Measurements from ENCODE around the gene WDR64.
"Not testable (repeated sequence)": the region's sequence is repeated elsewhere in the genome, so short reads cannot be mapped to it uniquely, and the experiment has no call there.

WDR64 gene

DNA sequence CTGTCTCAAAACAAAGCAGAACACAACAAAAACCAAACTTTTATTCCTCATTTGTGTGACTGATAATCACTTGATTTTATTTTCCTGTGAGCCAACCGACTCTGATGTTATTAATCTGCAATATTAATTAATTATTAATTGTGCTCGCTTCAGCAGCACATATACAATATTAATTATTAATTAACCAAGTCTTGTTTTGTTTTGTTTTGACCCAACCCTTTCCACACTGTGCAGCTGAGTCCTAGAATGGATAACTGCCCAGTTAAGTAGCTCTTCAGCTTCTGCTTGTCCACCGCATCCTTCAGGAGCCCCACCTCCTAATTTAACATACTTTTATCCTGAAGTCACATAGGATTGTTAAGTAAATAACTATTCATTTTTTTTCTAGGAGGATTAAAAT is 148.6 kb downstream of the WDR64 start:
- DNase-seq (ENCODE audit: low read depth) = no peak

GRCh38 chr1:241802863-241803262 is 150.8 kb downstream of the WDR64 start:
- DNase-seq (ENCODE audit: low read depth) = no peak

DNA sequence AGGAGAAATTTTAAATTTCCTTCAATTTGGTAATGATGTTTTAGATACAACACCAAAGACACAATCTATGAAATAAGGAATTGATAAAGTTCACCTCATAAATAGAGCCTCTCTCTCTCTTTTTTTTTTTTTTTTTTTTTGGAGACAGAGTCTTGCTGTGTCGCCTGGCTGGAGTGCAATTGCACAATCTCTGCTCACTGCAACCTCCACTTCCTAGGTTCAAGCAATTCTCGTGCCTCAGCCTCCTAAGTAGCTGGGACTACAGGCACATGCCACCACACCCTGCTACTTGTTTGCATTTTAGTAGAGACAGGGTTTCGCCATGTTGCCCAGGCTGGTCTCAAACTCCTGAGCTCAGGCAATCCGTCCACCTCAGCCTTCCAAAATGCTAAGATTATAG is 152.6 kb downstream of the WDR64 start:
- DNase-seq (ENCODE audit: low read depth) = not testable (repeated sequence)

- no peak for DNase-seq (ENCODE audit: low read depth)
Observed at GRCh38 chr1:241808265-241808664, 156.2 kb downstream of the WDR64 start.

GRCh38 chr1:241810769-241811405 is 158.8 kb downstream of the WDR64 start:
- no peak for DNase-seq (ENCODE audit: low read depth)

DNA sequence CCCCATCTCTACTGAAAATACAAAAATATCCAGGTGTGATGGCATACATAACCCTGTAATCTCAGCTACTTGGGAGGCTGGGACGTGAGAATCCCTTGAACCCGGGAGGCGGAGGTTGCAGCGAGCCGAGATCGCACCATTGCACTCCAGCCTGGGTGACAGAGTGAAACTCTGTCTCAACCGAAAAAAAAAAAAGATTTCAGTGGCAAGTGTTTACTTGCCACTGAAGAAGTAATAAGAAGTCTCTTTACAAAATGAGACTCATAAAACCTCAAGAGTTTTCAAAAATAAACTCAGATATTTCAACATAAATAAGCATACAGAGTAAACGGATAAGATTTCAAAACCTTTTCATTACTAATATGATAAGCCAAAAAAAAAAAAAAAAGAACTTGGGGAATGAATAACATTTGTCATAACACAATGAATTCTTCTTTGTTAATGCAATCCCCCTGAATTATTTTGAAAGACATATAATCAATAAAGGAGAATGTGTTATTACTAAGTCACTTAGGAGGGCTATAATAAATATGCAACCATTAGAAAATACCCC is 161.8 kb downstream of the WDR64 start:
- DNase-seq (ENCODE audit: low read depth) = no peak

DNA sequence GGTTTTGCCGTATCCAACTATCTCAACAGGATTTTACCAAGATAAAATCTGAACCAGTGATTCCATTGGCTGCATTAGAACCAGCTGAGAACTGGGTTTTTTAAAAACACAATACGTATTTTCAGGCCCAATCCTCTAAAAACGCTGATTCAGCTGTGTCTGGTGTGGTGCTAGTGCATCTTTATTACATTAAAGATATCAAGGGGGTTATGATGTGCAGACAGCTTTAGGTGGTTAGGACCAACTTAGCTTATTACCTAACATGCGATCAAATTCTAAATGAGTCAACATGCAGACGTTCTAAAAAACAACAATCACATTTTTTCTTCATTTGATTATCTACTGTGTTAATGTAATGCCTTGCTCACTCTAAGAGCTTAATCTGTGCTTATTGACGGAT is 163.9 kb downstream of the WDR64 start:
- DNase-seq (ENCODE audit: low read depth) = no peak

DNA sequence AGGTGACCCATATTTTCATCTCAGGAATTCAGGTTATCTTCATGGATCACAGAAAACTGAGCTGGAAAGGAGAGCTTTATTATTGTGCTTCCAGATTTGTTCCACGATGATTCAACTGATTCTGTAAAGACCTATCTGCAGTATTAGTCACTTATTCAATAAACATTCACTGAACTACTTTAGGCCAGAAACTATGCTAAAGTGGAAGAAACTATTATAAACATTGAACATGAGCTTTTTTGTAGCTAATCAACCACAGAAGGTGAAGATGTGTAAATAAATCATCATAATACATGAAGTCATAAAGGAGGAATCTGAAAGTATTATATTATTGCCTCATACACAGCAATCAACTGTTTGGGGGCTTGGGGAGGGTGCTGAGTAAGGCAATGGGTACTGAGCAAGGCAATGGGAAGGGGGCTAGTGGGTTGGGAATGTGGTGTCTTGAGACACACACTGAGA is 165.3 kb downstream of the WDR64 start:
- no peak for DNase-seq (ENCODE audit: low read depth)

DNA sequence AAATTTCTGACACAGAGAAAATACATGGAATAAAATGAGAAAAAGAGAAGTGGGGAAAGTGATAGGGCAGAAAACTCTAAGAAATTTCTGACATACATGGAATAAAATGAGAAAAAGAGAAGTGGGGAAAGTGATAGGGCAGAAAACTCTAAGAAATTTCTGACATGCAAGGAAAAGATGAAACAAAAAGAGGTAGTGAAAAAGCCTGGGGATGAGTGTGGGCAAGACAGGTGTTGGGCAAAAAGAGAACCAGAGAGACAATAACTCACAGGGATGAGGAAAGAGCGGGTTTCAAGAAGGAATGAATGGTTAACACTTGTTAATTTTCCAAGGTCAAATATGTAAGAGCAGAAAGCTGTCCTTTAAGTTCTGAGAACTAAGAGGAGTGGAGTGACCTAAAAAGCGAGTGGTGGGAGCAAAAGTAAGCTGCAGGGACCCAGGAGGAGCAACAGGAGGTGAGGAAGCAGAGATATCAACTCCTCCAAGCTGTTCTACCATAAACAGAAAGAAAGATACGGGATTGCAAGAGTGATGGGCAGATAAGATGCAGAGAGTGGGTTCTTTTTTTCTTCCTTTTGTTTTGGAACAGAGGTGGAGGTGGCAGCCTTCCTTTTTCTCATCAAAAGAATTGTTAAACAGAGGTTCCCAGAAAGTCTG is 166.0 kb downstream of the WDR64 start:
- no peak for DNase-seq (ENCODE audit: low read depth)

- no peak for DNase-seq (ENCODE audit: low read depth)
Observed at GRCh38 chr1:241819340-241819866, 167.3 kb downstream of the WDR64 start.

- DNase-seq (ENCODE audit: low read depth) = no peak
Observed at GRCh38 chr1:241821363-241821762, 169.3 kb downstream of the WDR64 start.

- no peak for DNase-seq (ENCODE audit: low read depth)
Observed at GRCh38 chr1:241822846-241823245, 170.8 kb downstream of the WDR64 start.

- no peak for DNase-seq (ENCODE audit: low read depth)
Observed at GRCh38 chr1:241823925-241824324, 171.8 kb downstream of the WDR64 start.

DNA sequence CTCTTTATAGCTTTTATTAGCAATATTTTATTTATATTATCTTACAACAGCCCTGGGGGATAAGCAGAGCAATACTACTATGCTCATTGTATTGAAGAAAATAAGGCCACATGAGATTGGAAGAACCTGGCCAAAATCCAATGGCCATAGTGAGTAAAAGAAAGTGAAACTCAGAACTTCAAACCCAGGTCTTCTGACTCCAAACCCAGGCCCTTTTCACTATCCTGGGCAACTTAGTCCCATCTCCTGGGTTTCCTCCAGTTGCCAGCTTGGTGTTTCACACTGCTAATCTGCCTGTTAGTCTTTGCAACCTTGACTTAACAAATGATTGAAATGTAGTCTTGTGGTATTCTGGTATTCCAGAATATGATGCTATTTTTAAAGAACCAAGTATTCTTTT is 173.5 kb downstream of the WDR64 start:
- no peak for DNase-seq (ENCODE audit: low read depth)

GRCh38 chr1:241826613-241827012 is 174.5 kb downstream of the WDR64 start:
- DNase-seq (ENCODE audit: low read depth) = not testable (repeated sequence)

DNA sequence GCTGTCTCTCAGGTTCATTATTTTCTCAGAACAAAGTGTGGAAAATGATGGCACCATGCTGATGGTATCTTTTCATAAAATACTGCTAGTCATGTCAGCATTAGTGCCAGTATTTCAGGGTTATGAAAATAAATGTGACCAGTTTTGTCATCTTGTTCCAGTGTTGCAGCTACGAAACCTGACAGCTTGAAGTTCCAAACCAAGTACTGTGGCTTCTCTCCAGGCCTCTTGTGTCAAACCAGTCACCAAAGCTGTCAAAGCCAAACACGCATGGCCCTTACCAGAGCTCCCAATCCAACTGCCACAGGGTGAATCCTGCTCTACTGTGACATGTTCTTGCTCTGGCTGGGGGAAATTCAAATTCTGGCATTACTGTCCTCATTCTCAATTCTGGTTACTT is 175.2 kb downstream of the WDR64 start:
- DNase-seq (ENCODE audit: low read depth) = no peak

GRCh38 chr1:241828463-241829021 is 176.5 kb downstream of the WDR64 start:
- no peak for DNase-seq (ENCODE audit: low read depth)

DNA sequence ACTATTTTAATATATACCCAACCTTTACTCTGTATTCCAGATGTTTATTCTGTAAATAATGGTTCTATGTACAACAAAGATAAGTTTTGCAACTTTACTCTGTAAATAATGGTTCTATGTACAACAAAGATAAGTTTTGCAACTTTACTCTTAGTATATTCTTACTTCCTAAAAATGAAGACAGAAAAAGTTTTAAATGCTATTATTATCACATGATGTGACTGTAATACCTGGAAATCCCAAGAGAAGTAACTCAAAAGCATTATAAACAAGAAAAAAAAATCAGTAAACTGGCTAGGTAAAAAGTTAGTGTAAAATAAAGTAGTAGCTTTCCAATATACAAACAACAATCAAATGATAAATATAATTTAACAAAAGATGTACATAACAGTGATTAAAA is 177.4 kb downstream of the WDR64 start:
- DNase-seq (ENCODE audit: low read depth) = no peak

- DNase-seq (ENCODE audit: low read depth) = no peak
Observed at GRCh38 chr1:241834733-241835377, 182.8 kb downstream of the WDR64 start.

DNA sequence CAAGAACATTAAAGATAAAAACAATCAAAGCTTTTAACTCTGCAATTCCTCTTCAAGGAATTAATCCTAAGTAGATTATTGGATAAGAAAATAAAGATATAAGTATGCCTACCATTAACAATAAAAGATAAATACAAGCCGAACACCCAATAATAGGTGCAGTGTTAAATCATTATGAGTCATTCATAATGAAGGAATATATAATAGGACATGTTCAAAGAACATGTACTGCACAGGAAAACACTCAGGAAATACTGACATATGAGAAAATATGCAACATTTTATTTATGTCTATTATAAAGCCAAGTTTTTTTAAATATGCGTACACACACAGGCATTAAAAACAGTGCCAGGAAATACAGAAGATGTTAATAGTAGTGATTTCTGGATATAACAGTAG is 184.9 kb downstream of the WDR64 start:
- no peak for DNase-seq (ENCODE audit: low read depth)

- no peak for DNase-seq (ENCODE audit: low read depth)
Observed at GRCh38 chr1:241837416-241837815, 185.3 kb downstream of the WDR64 start.

DNA sequence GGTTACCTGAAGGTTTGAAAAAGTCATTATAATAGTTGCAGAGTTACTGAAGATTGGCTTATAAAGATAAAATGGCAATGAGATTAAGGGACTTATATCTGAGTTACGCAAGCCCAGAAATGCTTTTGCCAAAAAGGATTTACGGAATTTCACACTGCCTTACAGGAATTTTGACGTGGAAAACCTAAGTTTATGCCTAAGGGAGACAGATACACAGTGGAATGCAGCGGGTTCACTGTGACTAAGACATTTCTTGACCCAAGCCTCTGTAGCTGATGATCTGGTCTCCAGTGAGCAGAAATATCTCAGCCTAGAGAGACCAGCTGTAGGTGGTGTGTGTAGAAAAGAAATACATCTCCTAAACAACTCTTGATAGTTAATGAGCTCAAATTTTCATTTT is 185.8 kb downstream of the WDR64 start:
- DNase-seq (ENCODE audit: low read depth) = no peak

DNA sequence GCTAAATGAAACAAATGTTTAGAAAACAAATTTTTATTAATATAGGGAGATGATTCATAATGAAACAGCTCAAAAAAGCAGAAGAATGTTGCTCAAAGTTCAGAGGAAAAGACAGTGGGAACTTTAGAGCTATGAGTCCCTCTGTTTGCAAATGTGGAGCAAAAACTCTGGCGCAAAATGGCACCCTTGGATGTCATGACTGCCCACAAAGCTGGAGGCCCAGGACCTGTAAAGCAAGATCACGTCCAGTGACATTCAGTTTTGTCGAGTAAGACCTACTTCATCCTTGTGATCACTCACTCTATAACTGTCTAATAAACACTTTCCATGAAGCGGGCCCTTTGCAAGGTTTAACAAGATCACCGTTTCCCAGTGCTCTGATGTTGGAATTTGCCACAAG is 186.8 kb downstream of the WDR64 start:
- DNase-seq (ENCODE audit: low read depth) = no peak

All from stimulated activated CD8-positive, alpha-beta memory T cell treated with anti-CD3 and anti-CD28 coated beads, Interleukin-12 subunit alpha, Interleukin-12 subunit beta, amount 100 ng/mL, for 4 hours (primary cell).